ENCODE results near the gene GPSM1. TPM values are rescaled to one million over a fixed set of nuclear protein-coding genes. Genes with fewer than 3 reads are reported as not detected.

Gene GPSM1
- total and polyA plus RNA-seq, 4 donors = 12.6 to 41.6 (median 22.7) TPM

DNA sequence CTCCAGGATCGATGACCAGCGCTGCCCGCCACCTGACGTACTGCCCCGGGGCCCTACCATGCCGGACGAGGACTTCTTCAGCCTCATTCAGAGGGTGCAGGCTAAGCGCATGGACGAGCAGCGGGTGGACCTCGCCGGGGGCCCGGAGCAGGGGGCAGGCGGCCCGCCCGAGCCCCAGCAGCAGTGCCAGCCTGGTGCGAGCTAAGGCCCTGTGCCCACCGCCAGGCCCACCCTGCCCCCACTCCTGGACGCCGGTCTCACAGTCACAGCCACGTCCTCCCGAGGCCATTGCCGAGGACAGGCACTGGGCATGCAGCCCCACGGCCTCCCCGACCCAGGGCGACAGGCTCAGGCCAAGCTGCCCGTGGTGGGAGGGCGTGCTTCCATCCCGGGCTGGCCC lies 30.7 kb downstream of the GPSM1 start:
- ATAC-seq (ENCODE audit: insufficient read depth, low FRiP score) (no peak), DNase-seq (no peak)
- Histone ChIP-seq H3K9me3 (ENCODE audit: control insufficient read depth in 4 of 4, insufficient read depth in 3 of 4, low read length in 3 of 4) (no peaks in the 10 kb centered on the region), H3K27me3 (ENCODE audit: control insufficient read depth in 3 of 3, insufficient read depth in 3 of 3, low read length in 2 of 3) (no peaks in the 10 kb centered on the region), H3K36me3 (ENCODE audit: control insufficient read depth in 4 of 4, insufficient read depth in 4 of 4, low read length in 4 of 4) (peaks cover 0 to 25% (median 2%) of the 10 kb centered on the region in 4 donors), H3K4me1 (ENCODE audit: control insufficient read depth in 5 of 5, insufficient read depth in 5 of 5, low read length in 5 of 5) (peaks cover 0 to 30% (median 9%) of the 10 kb centered on the region in 5 donors), H3K9ac (ENCODE audit: insufficient read depth in 1 of 2, low read length in 2 of 2) (no peak overlapping the region), H3K4me3 (no peak overlapping the region), H3K27ac (ENCODE audit: low read depth in 1 of 2, low read length in 1 of 2) (no peak overlapping the region)
- WGBS, 2 donors = 88 to 92% methylated on average over 29 of the region's 29 CpGs
- no peak for TF ChIP-seq CTCF (IDR thresholded peaks at IDR 0.05; ENCODE audit: control extremely low read depth, extremely low read depth)

DNA sequence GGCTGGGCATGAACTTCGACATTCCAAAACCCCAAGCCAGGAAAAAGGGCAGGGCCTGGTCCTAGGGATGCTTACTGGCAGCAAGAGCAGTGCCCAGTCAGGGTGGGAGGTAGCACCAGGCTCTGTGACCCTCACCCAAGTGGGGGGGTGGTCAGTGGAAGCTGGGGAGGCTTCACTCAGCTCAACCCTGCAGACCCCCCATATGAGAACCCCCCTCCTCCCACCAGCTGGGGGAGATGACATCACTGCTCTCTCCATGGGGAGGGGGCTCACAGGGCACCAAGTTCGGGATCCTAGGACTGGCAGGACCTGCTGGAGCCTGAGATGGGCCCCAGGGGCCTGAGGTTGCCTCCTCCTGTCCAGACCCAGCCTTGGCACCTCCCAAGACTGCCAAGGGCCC lies 31.5 kb downstream of the GPSM1 start:
- no peaks in the 10 kb centered on the region for H3K9me3 ChIP-seq (ENCODE audit: control insufficient read depth in 4 of 4, insufficient read depth in 3 of 4, low read length in 3 of 4)
- no peak for ATAC-seq (ENCODE audit: insufficient read depth, low FRiP score)
- WGBS, 2 donors = 75 to 80% methylated on average over 1 to 2 of the region's 2 CpGs
- H3K4me1 ChIP-seq (ENCODE audit: control insufficient read depth in 5 of 5, insufficient read depth in 5 of 5, low read length in 5 of 5) = peaks cover 0 to 26% (median 11%) of the 10 kb centered on the region in 5 donors
- no peak overlapping the region for H3K9ac ChIP-seq (ENCODE audit: insufficient read depth in 1 of 2, low read length in 2 of 2)
- no peak overlapping the region for H3K4me3 ChIP-seq
- no peak for TF ChIP-seq CTCF (IDR thresholded peaks at IDR 0.05; ENCODE audit: control extremely low read depth, extremely low read depth)
- DNase-seq = no peak
- no peak overlapping the region for H3K27ac ChIP-seq (ENCODE audit: low read depth in 1 of 2, low read length in 1 of 2)
- H3K36me3 ChIP-seq (ENCODE audit: control insufficient read depth in 4 of 4, insufficient read depth in 4 of 4, low read length in 4 of 4) = peaks cover 0 to 25% (median 2%) of the 10 kb centered on the region in 4 donors
- no peaks in the 10 kb centered on the region for H3K27me3 ChIP-seq (ENCODE audit: control insufficient read depth in 3 of 3, insufficient read depth in 3 of 3, low read length in 2 of 3)

DNA sequence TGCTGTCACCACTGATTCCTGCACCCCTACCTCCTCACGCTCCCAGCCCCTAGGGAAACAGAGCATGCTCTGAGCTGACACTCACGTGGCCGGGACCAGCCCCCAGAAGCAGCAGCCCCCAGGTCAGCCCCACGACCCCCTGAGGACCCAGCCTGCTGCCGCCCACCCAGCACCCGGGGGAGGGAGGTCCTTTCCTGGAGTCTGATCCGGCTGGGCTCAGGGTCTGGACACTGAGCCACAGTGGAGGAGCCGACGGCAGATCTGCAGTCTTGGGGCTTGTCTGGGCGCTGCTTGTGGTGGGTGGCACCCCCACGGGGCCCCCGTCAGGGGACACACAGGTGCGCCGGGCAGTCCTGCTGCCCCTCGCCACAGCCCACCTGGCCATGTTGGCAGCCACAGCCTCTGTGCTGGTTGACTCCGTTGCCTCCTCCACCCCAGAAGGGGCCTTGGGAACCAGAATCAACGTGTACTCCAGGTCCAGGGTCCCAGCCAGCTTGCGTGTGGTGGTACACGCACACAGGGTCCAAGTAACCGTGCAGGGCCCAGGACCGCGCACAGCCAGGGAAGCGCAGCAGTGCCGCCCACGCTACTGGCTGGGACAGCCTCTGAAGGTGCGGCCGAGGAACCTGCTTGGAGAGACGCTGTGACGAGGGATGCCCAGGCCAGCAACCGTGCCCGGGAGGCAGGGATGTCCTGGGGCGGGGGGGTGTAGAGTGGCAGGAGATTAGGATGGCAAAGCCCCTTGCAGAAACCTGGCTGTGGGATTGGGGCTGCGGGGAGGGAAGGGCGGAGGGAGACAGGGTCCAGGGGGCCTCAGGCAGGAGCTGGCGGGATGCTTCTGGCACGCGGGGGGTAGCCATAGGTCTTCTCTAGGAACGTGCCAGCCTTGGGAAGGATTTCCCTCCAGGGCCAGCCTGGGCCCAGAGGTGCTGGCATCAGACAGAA lies 32.7 kb downstream of the GPSM1 start:
- Histone ChIP-seq H3K4me3 (no peak overlapping the region), H3K36me3 (ENCODE audit: control insufficient read depth in 4 of 4, insufficient read depth in 4 of 4, low read length in 4 of 4) (peaks cover 0 to 25% (median 2%) of the 10 kb centered on the region in 4 donors), H3K9ac (ENCODE audit: insufficient read depth in 1 of 2, low read length in 2 of 2) (no peak overlapping the region), H3K4me1 (ENCODE audit: control insufficient read depth in 5 of 5, insufficient read depth in 5 of 5, low read length in 5 of 5) (peaks cover 0 to 22% (median 11%) of the 10 kb centered on the region in 5 donors), H3K9me3 (ENCODE audit: control insufficient read depth in 4 of 4, insufficient read depth in 3 of 4, low read length in 3 of 4) (no peaks in the 10 kb centered on the region), H3K27me3 (ENCODE audit: control insufficient read depth in 3 of 3, insufficient read depth in 3 of 3, low read length in 2 of 3) (no peaks in the 10 kb centered on the region), H3K27ac (ENCODE audit: low read depth in 1 of 2, low read length in 1 of 2) (peak overlapping the region in 1 of 2 donors; percentile 51)
- ATAC-seq (ENCODE audit: insufficient read depth, low FRiP score) (no peak), DNase-seq (no peak)
- TF ChIP-seq CTCF (IDR thresholded peaks at IDR 0.05; ENCODE audit: control extremely low read depth, extremely low read depth) = no peak
- 82 to 83% methylated on average over 38 of the region's 38 CpGs for WGBS, 2 donors
